ENCODE data around the gene CBX4. TPM values are rescaled to one million over a fixed set of nuclear protein-coding genes. Genes with fewer than 3 reads are reported as not detected.

The CBX4 gene
- total RNA-seq, 4 donors from 2014 or later = 5.5 to 16.6 (median 10.6) TPM

- no peak for DNase-seq (ENCODE audit: low spot score)
- ATAC-seq (ENCODE audit: low FRiP score) = no peak
- TF ChIP-seq CTCF (IDR thresholded peaks at IDR 0.05) = no peak
These were observed 12.2 kb upstream of the CBX4 start for GRCh38 chr17:79851461-79851817.

- TF ChIP-seq CTCF (IDR thresholded peaks at IDR 0.05) = no peak
- no peak for ATAC-seq (ENCODE audit: low FRiP score)
- no peak for DNase-seq (ENCODE audit: low spot score)
These were observed 11.6 kb upstream of the CBX4 start for GRCh38 chr17:79850571-79851460.

GRCh38 chr17:79849953-79850352 lies 10.7 kb upstream of the CBX4 start:
- no peak for TF ChIP-seq CTCF (IDR thresholded peaks at IDR 0.05)
- no peak for ATAC-seq (ENCODE audit: low FRiP score)
- DNase-seq (ENCODE audit: low spot score) = no peak

- no peak for TF ChIP-seq CTCF (IDR thresholded peaks at IDR 0.05)
- no peak for ATAC-seq (ENCODE audit: low FRiP score)
- DNase-seq (ENCODE audit: low spot score) = no peak
These were observed 9.1 kb upstream of the CBX4 start for GRCh38 chr17:79848370-79848766.

DNA sequence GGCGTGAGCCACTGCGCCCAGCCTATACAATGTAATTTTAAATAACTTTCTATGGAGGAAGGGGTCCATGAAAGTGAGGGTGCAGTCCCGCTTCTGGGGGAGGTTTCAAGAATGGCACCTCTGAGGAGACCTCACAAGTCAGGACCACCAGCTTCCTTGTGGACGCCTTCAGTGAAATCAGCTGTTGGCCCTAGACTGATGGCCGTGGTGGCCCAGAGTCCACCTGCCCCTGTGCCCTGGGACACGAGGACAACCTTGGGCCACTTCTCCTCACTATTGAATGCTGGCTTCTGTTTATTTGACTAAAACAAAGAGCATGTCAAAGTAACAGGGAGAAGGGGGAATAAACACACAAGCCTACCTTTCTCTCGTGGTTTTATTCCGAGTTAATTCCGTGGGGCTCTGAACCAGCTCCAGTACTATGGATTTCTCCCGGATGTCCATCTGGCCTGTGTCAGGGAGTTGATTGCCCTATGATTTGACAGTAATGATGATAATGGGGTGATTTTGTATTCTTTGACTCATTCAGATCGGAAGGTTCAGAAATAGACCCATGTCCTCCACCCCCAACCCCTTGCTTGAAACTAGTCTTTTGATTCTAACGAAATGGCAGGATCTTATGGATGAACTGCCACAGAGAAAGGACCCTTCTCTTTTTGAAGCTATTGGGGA lies 8.6 kb upstream of the CBX4 start:
- DNase-seq (ENCODE audit: low spot score) (no peak), ATAC-seq (ENCODE audit: low FRiP score) (no peak)
- TF ChIP-seq CTCF (IDR thresholded peaks at IDR 0.05) = no peak

DNA sequence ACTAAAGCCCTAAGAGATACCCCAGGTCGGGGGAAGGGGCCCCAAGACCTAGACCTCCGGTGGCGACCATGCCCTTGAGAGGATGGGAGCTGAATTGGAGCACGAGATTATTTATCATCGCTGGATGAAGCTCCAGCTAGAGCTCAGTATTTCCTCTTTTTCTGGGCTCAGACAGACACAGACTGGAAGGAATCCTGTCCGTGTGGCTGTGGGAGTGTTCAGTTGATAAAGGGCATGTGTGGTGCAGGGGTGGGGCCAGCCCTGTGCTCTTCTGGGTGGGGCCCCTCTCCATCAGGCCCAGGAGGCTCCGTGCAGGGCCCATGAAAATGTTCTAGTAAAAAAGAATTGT lies 6.3 kb upstream of the CBX4 start:
- DNase-seq (ENCODE audit: low spot score) (no peak), ATAC-seq (ENCODE audit: low FRiP score) (peak; percentile 46)
- TF ChIP-seq CTCF (IDR thresholded peaks at IDR 0.05) = no peak
